Measurements from ENCODE around the gene TRIM54. TPM values are rescaled to one million over a fixed set of nuclear protein-coding genes. Genes with fewer than 3 reads are reported as not detected.

The TRIM54 gene
- total RNA-seq, 1 experiment from 2014 or later, result 2.0 TPM

DNA sequence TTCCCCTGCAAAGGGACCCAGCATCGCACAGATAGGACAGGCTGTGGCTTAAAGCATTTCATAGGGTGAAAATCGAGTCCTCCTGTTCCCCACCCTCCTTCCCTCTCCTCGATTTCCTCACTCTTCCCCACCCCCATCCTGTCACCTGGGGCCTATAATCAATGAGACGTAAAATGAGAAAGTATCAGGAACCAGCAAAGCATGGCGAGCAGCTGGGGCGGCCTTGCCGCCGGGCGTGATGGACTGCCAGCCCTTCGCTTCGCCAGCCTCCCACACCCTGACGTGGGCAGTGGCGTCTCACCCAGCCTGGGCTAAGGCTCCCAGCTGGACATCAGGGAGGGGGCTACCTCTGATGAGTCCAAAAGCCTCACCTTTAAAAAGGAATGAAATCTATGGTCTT is 30.5 kb upstream of the TRIM54 start:
- no TSS peak for BruUV-seq (replicated peaks)
- Histone ChIP-seq H2AFZ (ENCODE audit: low read depth, low read length, poor library complexity, severe bottlenecking) (no peak overlapping the region), H3K27me3 (ENCODE audit: insufficient read depth, low read length) (no peaks in the 10 kb centered on the region), H3K79me2 (ENCODE audit: insufficient read depth, low read length) (no peaks in the 10 kb centered on the region), H3K36me3 (ENCODE audit: control insufficient read depth in 1 of 2, insufficient read depth in 2 of 2, low read length in 2 of 2) (no peaks in the 10 kb centered on the region; a peak in 2 of 4 replicates), H4K20me1 (ENCODE audit: insufficient read depth) (no peaks in the 10 kb centered on the region), H3K9me2 (ENCODE audit: insufficient read depth) (no peaks in the 10 kb centered on the region), H3K27ac (ENCODE audit: low read depth, low read length) (no peak overlapping the region), H3K9ac (ENCODE audit: low read length) (no peak overlapping the region), H3K9me3 (ENCODE audit: control insufficient read depth in 1 of 2, insufficient read depth in 1 of 2, low read depth in 1 of 2, low read length in 2 of 2) (no peaks in the 10 kb centered on the region), H3K4me3 (replicated peaks in 1 of 2; ENCODE audit: low read depth in 1 of 2, low read length in 2 of 2) (no peak overlapping the region), H3K4me2 (ENCODE audit: low read length) (no peak overlapping the region), H3K4me1 (ENCODE audit: control insufficient read depth in 1 of 2, insufficient read depth in 2 of 2, low read length in 2 of 2) (peaks cover 0 to 10% of the 10 kb centered on the region in 2 experiments; a peak in 2 of 4 replicates)
- no peak for TF ChIP-seq ZFX (IDR thresholded peaks at IDR 0.05)
- no peak for TF ChIP-seq JUND (IDR thresholded peaks at IDR 0.05)
- no peak for TF ChIP-seq EGR1 (IDR thresholded peaks at IDR 0.05; ENCODE audit: low read depth)
- TF ChIP-seq EZH2phosphoT487 (IDR thresholded peaks at IDR 0.05; ENCODE audit: borderline replicate concordance), result no peak
- TF ChIP-seq EZH2 (IDR thresholded peaks at IDR 0.05), result no peak
- TF ChIP-seq, protein P1, sequence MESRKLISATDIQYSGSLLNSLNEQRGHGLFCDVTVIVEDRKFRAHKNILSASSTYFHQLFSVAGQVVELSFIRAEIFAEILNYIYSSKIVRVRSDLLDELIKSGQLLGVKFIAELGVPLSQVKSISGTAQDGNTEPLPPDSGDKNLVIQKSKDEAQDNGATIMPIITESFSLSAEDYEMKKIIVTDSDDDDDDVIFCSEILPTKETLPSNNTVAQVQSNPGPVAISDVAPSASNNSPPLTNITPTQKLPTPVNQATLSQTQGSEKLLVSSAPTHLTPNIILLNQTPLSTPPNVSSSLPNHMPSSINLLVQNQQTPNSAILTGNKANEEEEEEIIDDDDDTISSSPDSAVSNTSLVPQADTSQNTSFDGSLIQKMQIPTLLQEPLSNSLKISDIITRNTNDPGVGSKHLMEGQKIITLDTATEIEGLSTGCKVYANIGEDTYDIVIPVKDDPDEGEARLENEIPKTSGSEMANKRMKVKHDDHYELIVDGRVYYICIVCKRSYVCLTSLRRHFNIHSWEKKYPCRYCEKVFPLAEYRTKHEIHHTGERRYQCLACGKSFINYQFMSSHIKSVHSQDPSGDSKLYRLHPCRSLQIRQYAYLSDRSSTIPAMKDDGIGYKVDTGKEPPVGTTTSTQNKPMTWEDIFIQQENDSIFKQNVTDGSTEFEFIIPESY (IDR thresholded peaks at IDR 0.05; ENCODE audit: extremely low read depth, insufficient replicate concordance, low read length), result no peak
- TF ChIP-seq FOSL1 (IDR thresholded peaks at IDR 0.05; ENCODE audit: low read depth), result no peak
- no peak for TF ChIP-seq ELF1 (IDR thresholded peaks at IDR 0.05; ENCODE audit: borderline replicate concordance, low read depth)
- TF ChIP-seq, protein P2, sequence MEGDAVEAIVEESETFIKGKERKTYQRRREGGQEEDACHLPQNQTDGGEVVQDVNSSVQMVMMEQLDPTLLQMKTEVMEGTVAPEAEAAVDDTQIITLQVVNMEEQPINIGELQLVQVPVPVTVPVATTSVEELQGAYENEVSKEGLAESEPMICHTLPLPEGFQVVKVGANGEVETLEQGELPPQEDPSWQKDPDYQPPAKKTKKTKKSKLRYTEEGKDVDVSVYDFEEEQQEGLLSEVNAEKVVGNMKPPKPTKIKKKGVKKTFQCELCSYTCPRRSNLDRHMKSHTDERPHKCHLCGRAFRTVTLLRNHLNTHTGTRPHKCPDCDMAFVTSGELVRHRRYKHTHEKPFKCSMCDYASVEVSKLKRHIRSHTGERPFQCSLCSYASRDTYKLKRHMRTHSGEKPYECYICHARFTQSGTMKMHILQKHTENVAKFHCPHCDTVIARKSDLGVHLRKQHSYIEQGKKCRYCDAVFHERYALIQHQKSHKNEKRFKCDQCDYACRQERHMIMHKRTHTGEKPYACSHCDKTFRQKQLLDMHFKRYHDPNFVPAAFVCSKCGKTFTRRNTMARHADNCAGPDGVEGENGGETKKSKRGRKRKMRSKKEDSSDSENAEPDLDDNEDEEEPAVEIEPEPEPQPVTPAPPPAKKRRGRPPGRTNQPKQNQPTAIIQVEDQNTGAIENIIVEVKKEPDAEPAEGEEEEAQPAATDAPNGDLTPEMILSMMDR (IDR thresholded peaks at IDR 0.05 in 2 of 3, conservative IDR thresholded peaks at IDR 0.05 in 1 of 3; ENCODE audit: borderline replicate concordance in 1 of 3, insufficient read depth in 1 of 3, low read depth in 2 of 3, low read length in 2 of 3), result no peak
- no peak for TF ChIP-seq ZNF274 (IDR thresholded peaks at IDR 0.05; ENCODE audit: low read depth, low read length)
- no peak for TF ChIP-seq CBX3 (IDR thresholded peaks at IDR 0.05; ENCODE audit: low read depth)
- TF ChIP-seq, protein P3, sequence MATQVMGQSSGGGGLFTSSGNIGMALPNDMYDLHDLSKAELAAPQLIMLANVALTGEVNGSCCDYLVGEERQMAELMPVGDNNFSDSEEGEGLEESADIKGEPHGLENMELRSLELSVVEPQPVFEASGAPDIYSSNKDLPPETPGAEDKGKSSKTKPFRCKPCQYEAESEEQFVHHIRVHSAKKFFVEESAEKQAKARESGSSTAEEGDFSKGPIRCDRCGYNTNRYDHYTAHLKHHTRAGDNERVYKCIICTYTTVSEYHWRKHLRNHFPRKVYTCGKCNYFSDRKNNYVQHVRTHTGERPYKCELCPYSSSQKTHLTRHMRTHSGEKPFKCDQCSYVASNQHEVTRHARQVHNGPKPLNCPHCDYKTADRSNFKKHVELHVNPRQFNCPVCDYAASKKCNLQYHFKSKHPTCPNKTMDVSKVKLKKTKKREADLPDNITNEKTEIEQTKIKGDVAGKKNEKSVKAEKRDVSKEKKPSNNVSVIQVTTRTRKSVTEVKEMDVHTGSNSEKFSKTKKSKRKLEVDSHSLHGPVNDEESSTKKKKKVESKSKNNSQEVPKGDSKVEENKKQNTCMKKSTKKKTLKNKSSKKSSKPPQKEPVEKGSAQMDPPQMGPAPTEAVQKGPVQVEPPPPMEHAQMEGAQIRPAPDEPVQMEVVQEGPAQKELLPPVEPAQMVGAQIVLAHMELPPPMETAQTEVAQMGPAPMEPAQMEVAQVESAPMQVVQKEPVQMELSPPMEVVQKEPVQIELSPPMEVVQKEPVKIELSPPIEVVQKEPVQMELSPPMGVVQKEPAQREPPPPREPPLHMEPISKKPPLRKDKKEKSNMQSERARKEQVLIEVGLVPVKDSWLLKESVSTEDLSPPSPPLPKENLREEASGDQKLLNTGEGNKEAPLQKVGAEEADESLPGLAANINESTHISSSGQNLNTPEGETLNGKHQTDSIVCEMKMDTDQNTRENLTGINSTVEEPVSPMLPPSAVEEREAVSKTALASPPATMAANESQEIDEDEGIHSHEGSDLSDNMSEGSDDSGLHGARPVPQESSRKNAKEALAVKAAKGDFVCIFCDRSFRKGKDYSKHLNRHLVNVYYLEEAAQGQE (IDR thresholded peaks at IDR 0.05; ENCODE audit: low read depth), result no peak
- TF ChIP-seq, protein P4, sequence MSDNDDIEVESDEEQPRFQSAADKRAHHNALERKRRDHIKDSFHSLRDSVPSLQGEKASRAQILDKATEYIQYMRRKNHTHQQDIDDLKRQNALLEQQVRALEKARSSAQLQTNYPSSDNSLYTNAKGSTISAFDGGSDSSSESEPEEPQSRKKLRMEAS (IDR thresholded peaks at IDR 0.05), result no peak
- no peak for TF ChIP-seq POLR2AphosphoS5 (IDR thresholded peaks at IDR 0.05; ENCODE audit: low read depth, low read length)
- no peak for TF ChIP-seq SIN3A (IDR thresholded peaks at IDR 0.05; ENCODE audit: low read depth)
- TF ChIP-seq YY1 (IDR thresholded peaks at IDR 0.05; ENCODE audit: extremely low read depth, insufficient replicate concordance, low read depth, low read length), result no peak
- no peak for TF ChIP-seq SRF (IDR thresholded peaks at IDR 0.05; ENCODE audit: low read depth)
- ATAC-seq (no peak), DNase-seq (ENCODE audit: low read depth, low spot score) (no peak)
- ChIA-PET CTCF (interaction anchor here (1.7 kb wide), 1 partner anchor 28 kb away, joined by 13 read pairs; no protein-coding TSS in a partner anchor), RAD21 (ENCODE audit: low non-redundant PET in 1 of 2, low total read pairs in 2 of 2, uncharacterized antibody in 2 of 2, unreplicated experiment in 2 of 2) (no interaction called here), POLR2A (interaction anchor here (1.0 kb wide), 1 partner anchor 13 kb away, joined by 3 read pairs; no protein-coding TSS in a partner anchor)
- intact Hi-C loops (cut with micrococcal nuclease), result no loop called here

Measured in HCT116 (cell line).